HG03378 (cell line): ENCODE data around the gene CAMLG.

Source experiments
- ATAC-seq: cut with Tn5 transposase; IDR thresholded peaks from one replicate; pipeline ENCODE4 v1.9.1; 2021; ENCODE audit warnings: mild to moderate bottlenecking, moderate library complexity; ENCODE audit not compliant: unreplicated experiment

Gene CAMLG

DNA sequence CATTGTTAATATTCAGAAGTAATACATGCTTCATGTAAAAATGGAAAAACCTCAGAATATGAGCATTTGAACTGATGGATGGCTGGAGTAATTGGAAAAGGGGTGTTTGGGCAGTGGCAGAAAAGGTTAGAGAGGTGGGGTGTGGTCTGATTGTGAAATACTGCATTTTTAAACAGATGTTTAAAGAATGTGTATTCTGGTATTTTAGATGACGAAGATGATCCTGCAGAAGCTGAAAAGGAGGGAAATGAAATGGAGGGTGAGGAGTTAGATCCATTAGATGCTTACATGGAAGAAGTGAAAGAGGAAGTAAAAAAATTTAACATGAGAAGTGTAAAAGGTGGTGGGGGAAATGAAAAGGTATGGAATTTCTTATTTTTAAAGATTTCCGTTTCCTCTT is 39.0 kb downstream of the CAMLG start:
- no peak for ATAC-seq

DNA sequence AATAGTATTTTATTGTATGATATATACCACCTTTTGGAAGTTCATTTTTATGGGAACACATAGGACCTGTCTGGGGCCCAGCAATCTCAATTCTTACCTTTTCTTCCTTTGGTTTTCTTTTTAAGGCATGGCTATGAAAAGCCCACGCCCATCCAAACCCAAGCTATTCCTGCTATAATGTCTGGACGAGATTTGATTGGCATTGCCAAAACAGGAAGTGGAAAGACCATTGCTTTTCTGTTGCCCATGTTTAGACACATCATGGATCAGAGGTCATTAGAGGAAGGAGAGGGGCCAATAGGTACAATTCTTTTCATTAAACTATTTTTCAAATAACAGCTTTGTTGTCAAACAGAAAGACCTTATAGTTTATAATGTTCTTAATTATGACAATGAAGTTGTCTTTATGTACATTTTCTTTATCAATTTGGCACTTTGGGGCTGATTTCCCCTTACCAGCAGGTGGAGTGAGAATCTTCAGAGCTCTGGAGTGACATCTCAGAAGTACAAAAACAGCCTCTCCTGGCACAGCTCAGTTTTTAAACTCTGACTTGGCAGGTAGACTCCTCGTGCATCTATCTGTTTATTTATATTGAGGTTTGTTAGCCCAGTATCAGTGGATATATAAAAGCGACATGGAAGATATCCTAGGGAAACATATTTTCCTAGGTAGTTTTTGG is 46.0 kb downstream of the CAMLG start:
- ATAC-seq, result no peak

DNA sequence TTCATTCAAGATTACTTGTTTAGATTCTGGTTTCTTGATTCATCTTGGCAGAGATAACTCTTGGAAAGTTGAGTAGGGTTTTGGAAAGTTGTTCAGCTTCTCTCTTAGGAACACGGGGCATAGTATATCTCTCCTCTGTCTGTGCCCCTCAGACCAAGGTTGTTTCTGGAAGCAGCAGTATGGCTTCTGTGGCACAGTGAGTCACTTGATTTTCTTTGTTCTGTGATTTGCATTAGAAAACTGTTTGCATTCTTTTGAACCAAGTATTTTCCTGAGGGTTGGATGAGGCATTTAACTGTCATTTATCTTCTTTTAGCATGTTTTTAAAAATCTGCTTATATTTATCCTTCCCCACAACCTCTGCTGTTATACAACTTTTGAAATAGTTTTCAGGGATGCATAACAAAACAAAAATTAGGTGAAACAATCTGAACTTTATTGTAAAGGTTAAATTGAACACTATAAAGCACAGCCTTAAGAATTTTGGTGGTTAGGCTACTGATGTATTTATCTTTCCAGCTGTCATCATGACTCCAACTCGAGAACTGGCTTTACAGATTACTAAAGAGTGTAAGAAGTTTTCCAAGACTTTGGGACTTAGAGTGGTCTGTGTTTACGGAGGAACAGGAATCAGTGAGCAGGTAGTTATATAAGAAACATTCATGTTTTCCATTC is 46.7 kb downstream of the CAMLG start:
- no peak for ATAC-seq

DNA sequence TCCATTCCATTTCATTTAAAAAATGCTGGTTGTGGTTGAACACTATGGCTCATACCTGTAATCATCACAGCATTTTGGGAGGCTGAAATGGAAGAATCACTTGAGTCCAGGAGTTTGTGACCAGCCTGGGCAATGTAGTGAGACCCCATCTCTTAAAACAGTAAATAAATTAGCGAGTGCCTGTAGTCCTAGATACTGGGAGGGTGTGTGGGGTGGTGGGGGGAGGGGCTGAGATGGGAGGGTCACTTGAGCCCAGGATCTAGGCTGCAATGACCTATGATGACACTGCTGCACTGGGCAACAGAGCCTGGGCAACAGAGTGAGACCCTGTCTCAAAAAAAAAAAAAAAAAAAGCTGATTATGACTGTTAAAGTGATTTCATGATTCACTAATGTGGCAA is 49.3 kb downstream of the CAMLG start:
- ATAC-seq, result no peak

DNA sequence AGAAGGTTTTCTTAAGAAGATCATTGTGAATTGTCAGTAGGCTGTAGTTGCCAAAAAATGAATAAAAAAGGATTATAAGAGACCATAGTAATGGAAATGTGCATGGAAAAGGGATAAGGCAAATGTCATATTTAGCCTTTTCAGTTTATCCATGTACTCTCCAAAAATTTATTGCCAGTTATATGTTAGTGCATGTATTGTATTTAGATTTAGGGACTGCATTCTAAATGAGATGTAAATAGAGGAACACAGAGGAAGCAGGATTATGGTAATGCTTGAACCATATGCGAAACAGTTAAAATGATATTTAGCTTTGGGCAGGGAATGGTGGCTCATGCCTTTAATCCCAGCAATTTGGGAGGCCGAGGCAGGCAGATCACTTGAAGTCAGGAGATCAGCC is 53.2 kb downstream of the CAMLG start:
- ATAC-seq, result no peak

DNA sequence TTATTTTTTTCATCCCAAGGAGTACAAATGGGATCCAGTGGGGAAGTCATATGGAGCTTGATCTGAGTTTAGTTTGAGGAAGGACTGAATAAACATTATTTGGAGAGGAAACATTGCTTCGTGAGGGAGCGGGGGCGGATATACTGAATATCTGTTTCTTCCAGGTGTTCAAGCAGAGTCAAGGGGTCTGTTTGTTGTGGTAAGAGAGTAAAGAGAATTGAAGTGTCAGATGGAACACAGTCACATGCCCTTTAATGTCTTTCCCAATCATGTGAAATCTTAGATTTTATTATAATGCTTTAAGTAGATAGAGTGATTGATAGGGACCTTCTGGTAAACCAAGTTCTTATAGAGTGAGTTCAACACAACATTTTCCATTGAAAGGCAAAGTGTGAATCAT is 53.9 kb downstream of the CAMLG start:
- ATAC-seq, result no peak

DNA sequence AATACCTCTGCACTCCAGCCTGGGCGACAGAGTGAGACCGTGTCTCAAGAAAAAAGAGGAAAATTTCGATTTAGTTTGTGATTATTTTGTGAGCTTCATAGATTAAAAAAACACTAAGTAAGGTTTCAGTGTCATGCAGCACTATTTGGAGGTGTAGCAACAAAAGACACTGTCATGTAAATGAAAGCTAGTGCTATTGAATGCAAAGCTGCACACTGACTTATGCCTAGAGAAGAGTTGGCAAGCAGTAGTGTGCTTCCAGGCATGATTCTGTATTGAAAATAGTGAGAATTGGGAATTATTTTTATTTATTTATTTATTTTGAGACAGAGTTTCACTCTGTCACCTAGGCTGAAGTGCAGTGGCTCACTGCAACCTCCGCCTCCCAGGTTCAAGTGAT is 54.8 kb downstream of the CAMLG start:
- ATAC-seq, result no peak

DNA sequence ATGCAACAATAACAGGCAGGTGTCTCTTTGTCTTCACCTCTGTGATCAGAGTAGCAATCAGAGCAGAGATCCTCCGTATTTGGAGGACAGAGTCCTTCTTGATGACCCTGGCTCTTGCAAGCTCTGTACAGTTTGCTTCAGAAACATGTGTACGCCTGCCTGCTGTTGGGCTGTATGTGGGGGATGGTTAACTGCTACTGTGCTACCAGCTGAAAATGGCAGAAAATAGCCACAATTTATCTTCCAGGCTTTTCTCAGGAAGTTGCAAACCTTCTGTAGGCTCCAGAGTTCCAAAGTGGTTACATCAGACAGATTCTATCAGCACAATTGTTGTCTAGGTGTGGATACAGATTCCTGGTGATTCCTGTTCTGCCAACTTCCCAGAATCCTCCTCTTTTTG is 55.7 kb downstream of the CAMLG start:
- ATAC-seq, result no peak

DNA sequence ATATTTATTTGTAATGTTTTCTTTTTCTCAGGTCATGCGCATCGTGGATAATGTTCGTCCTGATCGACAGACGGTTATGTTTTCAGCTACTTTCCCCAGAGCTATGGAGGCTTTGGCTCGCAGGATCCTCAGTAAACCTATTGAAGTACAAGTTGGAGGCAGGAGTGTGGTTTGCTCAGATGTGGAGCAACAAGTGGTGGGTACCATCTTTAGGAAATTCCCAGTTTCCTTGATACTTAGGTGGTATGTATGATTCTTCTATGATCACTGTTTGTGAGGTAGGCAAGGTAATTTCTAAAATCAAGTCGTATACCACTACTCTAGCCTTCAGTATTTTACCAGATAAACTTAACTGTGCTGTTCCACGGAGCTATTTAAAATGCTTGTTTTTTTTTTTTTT is 56.5 kb downstream of the CAMLG start:
- ATAC-seq, result no peak

DNA sequence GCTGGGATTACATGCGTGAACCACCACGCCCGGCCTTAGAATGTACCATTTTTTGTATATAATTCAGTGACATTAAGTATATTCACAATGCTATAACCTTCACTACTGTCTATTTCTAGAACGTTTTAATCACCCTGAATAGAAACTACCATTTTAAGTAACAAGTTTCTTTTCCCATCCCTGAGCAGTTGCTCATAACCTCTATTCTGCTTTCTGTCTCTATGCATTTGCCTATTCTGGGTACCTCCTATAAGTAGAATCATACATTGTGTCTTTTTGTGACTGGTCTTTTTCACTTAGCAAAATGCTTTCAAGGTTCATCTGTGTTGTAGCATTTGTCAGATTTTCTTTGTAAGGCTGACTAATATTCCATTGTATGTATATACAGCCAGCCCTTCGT is 60.1 kb downstream of the CAMLG start:
- no peak for ATAC-seq
